Kidney glomerular epithelial cell (primary cell): ENCODE measurements around the gene MYOM1.

Source experiments
- DNase-seq: peaks from one replicate; lab custom pipeline; 2025; lab: John Stamatoyannopoulos, UW

MYOM1 gene

DNA sequence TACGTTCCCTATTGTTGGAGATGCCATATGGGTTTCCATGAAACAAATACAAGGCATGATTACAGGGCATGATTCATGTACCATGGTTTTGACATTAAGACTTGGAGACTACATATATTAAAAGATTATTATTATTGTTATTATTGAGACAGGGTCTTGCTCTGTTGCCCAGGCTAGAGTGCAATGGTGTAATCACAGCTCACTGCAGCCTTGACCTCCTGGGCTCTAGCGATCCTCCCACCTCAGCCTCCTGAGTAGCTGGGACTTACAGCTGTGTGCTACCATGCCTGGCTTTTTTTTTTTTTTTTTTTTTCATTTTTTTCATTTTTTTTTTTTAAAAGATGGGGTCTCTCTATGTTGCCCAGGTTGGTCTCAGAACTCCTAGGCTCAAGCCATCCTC, 69.1 kb downstream of the MYOM1 start:
- no peak for DNase-seq

DNA sequence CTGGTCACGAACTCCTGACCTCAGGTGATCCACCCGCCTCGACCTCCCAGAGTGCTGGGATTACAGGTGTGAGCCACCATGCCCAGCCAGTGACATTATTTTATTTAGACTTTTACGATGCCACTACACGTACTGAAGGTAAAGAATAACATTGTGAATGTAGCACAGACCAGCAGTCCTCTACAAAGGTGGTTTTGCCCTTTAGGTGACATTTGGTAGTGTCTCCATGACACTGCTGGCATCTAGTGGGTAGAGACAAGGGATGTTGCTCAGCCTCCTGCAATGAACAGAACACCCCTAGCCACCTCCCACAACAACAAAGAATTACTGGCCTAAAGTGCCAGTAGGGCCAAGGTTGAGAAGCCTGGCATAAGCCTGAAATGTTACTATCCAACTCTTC, 69.5 kb downstream of the MYOM1 start:
- no peak for DNase-seq

GRCh38 chr18:3148930-3149535, 70.7 kb downstream of the MYOM1 start:
- no peak for DNase-seq

- DNase-seq, result no peak
Measured at GRCh38 chr18:3147935-3148554, 71.7 kb downstream of the MYOM1 start.

DNA sequence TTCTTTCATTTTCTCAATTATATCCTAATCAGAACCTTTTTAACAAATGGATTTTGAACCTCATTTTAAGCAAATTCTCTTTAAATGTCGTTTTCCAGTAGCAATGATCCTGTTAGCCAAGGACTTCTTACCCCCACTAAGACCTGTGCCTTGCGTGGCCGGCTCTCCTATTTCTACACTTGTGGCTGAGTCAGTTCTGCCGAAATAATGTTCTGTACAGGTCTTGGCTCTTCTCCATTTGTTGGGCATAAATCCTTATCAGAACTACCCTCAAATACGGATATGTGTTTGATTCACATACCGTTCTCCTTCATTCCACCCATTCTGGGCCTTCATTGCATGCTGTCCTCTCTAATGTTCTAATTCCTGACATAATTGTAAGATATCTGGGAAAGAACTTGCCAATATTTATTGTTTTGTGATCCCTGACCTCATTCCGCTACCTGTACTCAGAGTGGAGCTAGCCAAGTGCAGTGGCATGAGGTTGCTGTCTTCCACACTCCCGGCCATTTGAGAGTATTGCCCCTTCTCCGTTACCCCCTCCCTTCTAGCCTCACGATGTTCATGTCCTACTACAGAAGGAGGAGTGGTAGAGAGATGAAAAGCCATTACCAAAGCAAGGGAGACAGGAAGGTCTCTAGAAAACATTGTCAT, 78.7 kb downstream of the MYOM1 start:
- DNase-seq, result no peak

- no peak for DNase-seq
Measured at GRCh38 chr18:3140342-3140741, 79.4 kb downstream of the MYOM1 start.

DNA sequence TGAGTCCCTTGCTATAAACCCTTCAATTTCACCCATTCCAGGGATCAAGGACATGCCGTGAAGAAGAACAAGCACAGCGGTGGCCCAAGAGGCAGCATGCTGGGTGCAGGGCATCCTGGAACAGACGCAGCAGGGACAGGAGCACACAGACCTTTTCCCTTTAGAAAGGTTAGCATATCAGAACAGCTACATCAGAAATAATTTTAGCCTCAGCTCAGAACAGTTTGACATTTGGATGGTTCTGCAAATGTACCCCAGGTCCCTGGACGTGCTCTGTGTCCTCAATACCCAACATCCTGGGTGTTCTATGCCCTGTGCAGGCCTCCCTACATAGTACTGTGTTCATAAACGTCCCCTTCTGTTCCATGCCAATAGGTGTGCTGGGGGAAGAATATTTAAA, 80.4 kb downstream of the MYOM1 start:
- DNase-seq, result no peak

GRCh38 chr18:3138274-3138975, 81.3 kb downstream of the MYOM1 start:
- DNase-seq, result no peak

DNA sequence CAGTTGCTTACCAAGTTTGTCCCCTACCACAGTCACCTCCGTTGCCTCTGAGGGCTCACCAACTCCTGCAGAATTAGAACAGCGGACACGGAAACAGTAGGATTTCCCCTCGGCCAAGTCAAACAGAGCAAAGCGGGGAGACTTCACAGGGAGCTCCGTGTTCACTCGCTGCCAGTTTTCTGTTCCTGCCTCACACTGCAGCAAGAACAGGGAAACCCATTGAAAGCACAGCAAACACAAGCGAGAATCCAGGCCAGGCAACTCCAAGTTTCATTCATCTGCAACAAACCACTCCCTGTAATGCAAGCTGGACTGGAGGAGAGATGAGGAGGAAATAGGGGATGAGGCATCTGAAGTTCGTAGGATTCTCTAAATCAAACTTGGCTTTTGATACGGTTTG, 84.2 kb downstream of the MYOM1 start:
- no peak for DNase-seq

DNA sequence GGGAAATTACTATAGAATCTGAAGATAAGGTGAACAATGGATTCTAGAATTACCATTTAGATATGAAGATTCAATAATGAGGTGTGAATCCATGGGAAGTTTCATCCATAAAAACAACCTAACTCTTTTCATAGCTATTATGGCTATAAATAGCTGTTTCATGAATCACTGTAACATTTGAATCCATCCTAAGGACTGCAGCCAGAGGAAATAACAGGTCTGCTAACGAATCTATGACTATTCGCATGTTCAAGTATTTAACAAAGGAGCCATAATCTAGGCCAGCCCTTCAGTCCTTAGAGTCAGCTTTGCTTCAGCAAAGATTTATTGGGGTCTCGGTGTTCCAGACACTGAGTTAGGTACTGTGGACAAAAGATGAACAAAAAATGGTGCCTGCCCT, 87.1 kb downstream of the MYOM1 start:
- DNase-seq, result no peak

GRCh38 chr18:3130344-3130743, 89.4 kb downstream of the MYOM1 start:
- no peak for DNase-seq

DNA sequence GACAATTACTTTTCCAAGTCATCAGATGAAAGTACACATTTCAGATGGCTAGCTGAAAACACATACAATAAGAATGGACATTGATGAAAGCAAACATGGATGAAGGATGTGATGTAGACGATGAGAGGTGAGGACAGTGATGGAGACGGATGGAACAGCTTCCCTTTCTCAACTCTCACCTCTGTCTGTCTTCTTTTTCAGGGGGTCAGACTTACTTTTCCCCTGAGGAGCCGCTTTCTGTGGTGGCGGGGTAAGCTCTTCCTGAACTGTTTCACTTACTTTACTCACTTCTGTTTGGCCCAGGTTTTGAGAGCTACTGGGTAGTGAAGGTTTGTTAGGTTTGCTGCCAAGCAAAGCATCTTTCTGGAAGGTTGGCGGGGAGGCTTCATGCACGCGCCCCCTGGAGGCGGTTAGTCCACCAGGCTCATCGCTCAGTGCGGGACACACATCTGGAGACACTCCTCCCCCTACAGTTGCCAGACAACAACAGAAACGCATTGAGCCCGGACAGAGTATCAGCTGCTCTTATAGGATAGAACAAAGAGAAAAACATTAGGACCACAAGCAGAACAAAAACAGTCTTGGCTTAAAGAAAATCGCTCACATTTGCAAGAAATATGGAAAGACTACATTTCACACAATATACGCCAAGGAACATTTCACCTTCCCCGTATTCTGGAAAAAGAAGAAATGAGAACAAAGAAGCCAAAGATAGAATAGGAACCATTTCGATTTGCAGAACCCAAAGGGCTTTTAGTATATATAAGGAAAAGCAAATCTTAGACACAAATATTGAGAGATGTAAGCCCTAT, 90.5 kb downstream of the MYOM1 start:
- DNase-seq, result peak; percentile 47

DNA sequence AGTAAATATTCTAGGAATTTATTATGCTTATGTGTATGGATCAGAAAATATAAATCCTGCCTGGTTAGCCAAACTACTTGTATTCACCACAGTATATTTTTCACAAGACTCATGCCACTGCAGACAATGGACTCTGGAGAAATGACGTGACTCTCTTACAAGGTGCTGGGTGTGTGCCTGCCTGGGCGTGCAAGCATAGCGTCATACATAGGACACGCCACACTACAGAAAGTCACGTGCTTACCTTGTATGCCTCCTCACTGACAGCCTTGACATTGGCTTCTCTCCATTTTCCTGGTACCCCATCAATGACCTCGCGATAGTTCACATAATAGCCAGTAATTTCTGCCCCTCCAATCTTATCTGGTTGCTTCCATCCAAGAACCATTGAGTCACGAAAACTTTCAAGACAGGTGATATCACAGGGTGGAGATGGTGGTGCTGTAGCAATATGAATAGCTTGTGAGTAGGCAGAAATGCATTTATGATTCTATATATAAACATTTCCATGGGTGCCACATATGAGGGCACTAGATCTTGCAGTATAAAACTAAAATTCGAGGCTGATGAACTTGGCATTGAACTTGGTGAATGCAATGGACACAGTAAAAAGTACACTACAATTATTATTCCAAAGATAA, 93.2 kb downstream of the MYOM1 start:
- DNase-seq, result no peak

DNA sequence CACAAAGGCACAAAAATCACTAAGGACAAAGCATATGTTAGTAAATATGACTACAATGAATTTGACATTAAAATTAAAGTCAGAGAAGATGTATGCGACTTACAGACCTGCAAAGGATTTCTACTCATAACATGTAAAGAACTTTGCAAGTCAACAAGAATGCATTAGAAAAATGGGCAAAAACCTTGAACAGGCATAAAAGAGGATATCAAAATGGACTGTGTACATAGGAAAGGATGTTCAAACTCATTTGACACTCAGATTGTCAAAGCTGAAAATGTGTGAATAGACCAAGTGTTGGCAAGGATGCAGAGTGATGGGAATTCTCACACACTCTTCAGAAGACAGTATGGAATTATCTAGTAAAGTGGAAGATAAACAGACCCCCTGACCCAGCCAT, 94.9 kb downstream of the MYOM1 start:
- DNase-seq, result no peak

GRCh38 chr18:3122851-3123250, 96.9 kb downstream of the MYOM1 start:
- DNase-seq, result no peak

- DNase-seq, result no peak
Measured at GRCh38 chr18:3121259-3121658, 98.5 kb downstream of the MYOM1 start.

DNA sequence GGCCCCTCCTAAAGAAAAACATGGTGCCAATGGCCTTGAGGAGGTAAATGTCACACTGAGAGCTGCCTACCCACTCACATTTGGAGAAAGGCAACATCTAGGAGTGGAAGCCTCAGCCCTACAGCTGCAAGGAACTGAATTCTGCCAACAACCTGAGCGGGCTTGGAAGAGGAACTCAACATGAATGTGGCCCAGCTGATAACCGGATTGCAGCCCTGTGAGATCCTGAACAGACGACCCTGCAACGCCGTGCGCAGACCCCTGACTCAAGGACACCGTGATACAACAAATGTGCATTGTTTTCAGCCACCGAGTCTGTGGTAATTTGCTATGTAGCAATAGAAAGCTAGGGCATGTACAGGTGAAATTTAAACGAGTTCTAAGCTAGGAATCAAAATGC, 99.4 kb downstream of the MYOM1 start:
- DNase-seq, result no peak

GRCh38 chr18:3119401-3120341, 100.1 kb downstream of the MYOM1 start:
- DNase-seq, result no peak

- DNase-seq, result no peak
Measured at GRCh38 chr18:3118195-3119010, 101.4 kb downstream of the MYOM1 start.
